Loucy (cell line): ENCODE results near the gene CORT.

Source experiments
- EZH2phosphoT487 ChIP-seq: fragments of 200-600 bp; IDR thresholded peaks from 2 replicates; pipeline ENCODE4 v1.6.1; 2018; ENCODE audit warnings: antibody characterized with exemption, mild to moderate bottlenecking, moderate library complexity, borderline replicate concordance
- TF ChIP-seq, protein P1 (sequence below): fragments of 200-600 bp; sonication (generic); conservative IDR thresholded peaks from 2 replicates; pipeline ENCODE4 v1.5.1; 2014; ENCODE audit warnings: mild to moderate bottlenecking, antibody characterized with exemption, low read length

DNA sequence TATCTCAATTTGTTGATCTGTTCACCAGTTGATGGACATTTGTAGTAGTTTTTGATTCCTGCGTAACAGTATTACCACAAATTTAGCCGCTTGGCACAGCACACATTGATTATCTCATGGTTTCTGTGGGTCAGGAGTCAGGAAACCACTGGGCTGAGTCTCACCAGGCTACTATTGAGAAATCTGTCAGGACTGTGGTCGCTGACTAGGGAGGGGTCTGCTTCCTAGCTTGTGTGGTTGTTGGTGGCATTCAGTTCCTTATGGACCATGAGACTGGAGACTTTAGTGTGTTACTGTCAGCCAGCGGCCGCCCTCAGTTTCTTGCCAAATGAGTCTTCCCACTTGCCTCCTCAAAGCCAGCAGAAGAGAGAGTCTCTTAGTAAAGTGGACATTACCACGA is 34.7 kb downstream of the CORT start:
- TF ChIP-seq, protein P1, sequence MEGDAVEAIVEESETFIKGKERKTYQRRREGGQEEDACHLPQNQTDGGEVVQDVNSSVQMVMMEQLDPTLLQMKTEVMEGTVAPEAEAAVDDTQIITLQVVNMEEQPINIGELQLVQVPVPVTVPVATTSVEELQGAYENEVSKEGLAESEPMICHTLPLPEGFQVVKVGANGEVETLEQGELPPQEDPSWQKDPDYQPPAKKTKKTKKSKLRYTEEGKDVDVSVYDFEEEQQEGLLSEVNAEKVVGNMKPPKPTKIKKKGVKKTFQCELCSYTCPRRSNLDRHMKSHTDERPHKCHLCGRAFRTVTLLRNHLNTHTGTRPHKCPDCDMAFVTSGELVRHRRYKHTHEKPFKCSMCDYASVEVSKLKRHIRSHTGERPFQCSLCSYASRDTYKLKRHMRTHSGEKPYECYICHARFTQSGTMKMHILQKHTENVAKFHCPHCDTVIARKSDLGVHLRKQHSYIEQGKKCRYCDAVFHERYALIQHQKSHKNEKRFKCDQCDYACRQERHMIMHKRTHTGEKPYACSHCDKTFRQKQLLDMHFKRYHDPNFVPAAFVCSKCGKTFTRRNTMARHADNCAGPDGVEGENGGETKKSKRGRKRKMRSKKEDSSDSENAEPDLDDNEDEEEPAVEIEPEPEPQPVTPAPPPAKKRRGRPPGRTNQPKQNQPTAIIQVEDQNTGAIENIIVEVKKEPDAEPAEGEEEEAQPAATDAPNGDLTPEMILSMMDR = no peak
- no peak for TF ChIP-seq EZH2phosphoT487
